Muscle of back (tissue), 11 donors: ENCODE results near the gene ARHGAP6. TPM values are rescaled to one million over a fixed set of nuclear protein-coding genes. Genes with fewer than 3 reads are reported as not detected.

Source experiments
- DNase-seq, 3 donors: peaks; one replicate each; pipeline versions ENCODE4 v3.0.0 to v3.0.0-alpha.2; 2013
- polyA plus RNA-seq, 10 donors: library from polyadenylated mRNA; unstranded; fragments of 120-200 nt; gene quantifications; one replicate each; pipeline ENCODE4 v1.2.1, GENCODE V29; 2013; ENCODE audit not compliant: insufficient read length in 10 of 10

Gene ARHGAP6
- polyA plus RNA-seq, 10 donors = 7.8 to 12.5 (median 10.1) TPM

DNA sequence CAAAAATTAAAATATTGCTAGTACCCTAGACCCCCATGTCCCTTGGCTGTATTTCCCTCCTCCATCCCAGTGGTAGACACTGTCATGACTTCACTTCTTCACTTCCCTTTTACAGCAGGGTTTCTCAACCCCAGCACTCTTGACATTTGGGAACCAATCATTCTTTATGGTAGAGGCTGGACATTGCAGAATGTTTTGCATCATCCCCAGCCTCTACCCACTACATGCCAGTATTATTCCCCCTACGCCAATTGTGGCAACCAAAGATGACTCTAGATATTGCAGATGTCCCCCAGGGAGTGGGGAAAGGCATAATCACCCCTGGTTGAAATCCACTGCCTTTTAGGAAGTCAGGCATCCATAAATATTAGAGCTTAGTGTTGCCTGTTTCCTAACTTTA lies 233.9 kb downstream of the ARHGAP6 start:
- DNase-seq = no peak

- DNase-seq = no peak
These were observed 235.4 kb downstream of the ARHGAP6 start for GRCh38 chrX:11430271-11430670.

DNA sequence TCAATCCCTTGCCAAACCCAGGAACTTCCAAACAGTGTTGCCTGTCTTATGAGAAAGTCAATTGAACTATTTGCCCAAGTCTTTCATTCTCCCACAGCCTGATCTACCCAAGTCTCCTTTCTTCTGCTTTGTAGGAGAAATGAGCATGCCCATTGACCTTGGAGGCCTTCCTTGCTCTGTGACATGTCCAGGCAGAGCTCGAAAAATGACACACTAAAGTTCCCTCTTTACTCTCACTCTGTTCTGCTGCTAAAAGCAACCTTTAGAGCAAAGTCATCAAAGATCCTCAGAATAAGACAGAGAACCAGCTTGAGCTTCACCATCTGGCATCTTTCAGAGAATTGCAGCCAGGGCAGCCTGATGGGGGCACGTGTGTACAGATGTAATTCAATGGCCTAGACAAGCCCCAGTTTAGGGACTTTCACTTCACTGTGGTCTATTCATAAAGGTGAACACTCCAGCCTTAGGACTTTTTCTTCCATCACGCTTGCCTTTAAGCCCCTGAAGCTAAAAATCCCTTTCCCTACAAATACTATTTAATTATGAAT lies 236.1 kb downstream of the ARHGAP6 start:
- no peak for DNase-seq

DNA sequence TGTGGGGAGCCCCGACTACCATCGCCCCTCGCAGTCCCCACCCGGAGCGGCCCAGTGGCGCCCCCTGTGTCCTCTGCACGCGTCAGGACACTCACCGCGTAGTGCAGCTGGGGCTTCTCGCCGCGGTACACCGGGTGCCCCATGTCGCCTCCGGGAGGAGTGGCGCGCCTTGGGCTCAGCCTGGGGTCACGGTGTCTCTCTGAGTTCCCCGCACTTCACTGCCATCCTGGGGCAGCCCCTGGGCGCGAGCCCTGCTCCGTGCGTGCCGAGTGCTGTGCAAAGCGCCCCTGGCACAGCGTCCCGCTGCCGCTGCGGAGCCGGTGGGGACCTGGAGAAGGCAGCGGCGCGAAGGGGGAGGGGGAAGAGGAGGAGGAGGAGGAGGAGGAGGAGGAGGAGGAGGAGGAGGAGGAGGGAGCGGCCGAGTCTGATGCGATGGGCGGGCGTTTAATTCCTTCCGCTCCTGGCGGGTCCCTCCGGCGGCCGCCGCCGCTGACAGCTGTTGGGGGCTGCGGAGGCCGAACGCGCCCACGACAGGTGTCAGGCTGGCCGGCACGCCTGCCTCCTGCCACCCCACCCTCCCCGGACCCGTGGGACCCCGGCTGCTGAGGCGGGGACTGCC lies 238.2 kb downstream of the ARHGAP6 start:
- peak in 2 of 3 donors; percentile 49 to 77 for DNase-seq

DNA sequence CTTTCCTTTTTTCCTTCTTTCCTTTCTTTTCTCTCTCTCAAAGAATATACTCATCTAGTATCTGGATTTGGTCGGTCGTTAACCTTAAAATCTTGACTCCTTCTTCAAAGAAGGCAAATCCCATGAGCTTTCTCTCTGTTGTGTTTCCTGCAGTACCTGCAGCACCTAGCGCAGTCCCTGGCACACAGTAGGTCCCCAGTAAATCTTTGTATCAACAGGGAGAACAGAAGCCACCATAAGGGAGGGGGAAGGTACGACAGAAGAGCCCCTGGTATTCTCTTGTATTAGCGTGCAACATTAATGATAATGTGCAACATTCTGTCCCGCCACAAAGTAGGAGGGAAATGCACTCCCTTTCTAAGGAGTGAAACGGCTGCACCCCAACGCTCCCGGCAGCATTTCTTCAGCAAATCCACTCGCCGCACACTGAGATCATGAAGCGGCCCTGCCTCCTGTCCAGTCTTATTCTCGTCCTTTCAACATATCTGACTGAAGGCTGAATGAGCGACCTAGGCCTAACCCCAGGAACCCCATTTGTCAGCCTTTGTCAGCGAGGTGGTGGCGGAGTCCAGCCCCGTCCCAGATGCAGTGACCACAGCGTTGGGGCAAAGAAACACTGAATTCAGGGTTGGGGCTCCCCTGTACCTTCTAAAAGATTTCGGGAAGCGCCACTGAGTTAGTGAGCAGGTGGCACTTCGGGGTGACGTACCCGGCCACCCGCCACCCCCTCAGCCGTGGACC lies 238.8 kb downstream of the ARHGAP6 start:
- DNase-seq = peak in 1 of 3 donors; percentile 17

GRCh38 chrX:11424903-11425674 lies 240.6 kb downstream of the ARHGAP6 start:
- no peak for DNase-seq

DNA sequence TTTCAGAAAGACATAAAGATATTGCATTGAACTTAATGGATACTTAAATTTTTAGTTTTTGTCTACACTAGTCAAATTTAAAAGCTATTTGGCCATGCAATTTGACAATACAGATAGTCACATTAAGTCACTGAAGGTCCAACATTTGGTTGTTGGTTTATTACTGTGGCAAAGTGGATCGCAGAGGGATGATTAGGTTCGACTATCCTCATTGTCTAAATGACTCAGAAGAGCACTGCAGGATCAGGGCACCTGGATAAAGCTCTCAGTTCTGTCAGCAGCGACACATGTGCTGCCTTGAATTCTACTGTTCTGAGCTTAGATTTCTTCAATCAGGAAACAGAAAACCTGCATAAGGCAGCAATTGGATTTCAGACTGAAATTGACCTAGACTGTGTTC lies 241.8 kb downstream of the ARHGAP6 start:
- no peak for DNase-seq

DNA sequence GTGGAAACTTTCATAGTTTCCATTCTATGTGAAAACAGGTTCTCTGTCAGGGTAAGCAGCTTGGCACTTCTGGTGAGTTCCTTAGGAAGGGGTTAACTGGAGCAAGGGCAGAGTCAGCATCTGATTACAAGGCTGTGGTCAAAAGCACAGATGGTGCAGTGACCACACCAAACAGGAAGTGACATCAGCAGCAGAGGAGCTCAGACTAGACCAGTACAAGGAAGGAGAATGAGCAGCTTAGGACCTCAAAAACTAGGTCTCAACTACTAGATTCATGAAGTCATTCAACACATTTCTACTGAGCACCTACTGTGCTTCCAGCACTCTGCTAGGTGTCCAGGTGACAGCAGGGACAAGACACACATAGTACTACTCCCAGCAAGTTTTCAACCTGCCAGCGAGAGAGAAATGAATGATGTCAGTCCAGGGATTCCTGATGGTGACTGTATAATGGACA lies 242.3 kb downstream of the ARHGAP6 start:
- no peak for DNase-seq

GRCh38 chrX:11422525-11422857 lies 243.2 kb downstream of the ARHGAP6 start:
- DNase-seq = no peak

- DNase-seq = no peak
These were observed 243.8 kb downstream of the ARHGAP6 start for GRCh38 chrX:11421805-11422524.

DNA sequence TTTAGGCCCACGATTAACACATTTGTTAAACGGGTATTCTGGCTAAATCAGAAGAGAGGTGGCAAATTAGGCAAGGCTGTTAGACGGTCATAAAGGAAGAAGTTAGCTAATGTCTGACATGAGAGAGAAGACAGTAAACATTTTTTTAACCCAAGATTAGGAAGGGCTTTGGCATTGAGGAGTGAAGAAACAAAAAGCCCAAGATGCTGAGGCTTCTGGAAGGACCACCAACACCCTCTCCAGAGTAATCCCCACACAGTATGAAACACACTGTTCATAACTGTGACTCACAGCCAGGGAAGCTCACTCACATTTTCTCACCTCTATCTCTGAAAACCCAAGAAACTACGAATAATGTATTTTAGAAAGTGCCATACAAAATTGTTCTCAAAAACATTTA lies 244.9 kb downstream of the ARHGAP6 start:
- no peak for DNase-seq

- no peak for DNase-seq
These were observed 246.6 kb downstream of the ARHGAP6 start for GRCh38 chrX:11419102-11419501.

DNA sequence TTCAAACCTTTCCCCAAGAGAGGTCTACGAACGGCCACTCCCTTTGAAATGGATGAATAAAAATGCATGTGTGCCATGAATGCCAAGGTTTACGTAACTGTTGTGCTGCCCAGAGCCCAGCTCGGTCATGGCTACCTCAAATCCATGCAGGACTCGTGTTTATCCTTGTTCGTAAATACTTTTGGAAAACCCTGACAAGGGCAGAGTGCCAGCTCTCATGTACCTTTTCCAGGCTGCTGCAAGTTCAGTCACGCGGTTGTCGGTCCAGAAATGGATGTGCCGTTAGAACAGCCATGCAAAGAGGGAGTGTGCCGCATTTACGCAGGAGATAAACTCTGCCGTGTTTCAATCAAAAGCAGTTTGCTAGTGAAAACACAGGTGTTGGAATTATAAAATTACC lies 249.1 kb downstream of the ARHGAP6 start:
- no peak for DNase-seq

GRCh38 chrX:11414091-11414490 lies 251.6 kb downstream of the ARHGAP6 start:
- no peak for DNase-seq

- no peak for DNase-seq
These were observed 252.8 kb downstream of the ARHGAP6 start for GRCh38 chrX:11412715-11413623.

DNA sequence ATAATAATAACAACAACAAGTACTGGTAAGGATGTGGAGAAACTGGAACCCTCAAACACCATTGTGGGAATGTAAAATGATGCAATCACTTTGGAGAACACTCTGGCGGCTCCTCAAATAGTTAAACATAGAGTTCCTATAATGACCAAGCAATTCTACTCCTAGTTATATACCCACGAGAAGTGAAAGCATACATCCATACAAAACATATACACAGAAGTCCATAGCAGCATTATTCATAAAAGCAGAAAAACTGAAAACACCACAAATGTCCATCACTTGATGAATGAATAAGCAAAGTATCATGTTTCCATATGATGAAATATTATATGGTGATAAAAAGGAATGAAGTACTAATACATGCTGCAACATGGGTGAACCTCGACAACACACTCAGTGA lies 255.8 kb downstream of the ARHGAP6 start:
- DNase-seq = no peak

- DNase-seq = no peak
These were observed 256.9 kb downstream of the ARHGAP6 start for GRCh38 chrX:11408783-11409182.

DNA sequence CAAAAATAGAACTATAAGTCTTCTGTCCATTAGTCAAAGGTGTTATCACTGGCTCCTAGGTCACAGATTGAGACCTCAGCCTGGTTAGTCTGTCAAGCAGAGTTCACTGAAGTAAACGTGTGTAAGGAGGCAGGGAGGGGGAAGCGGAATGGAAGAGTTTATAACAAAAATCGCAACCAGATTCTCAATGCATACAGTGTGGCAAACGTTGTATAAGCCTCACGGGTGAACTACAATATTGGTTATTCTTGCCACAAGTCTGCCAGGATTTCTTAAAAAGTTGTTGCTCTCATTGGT lies 257.7 kb downstream of the ARHGAP6 start:
- DNase-seq = no peak

- DNase-seq = no peak
These were observed 258.2 kb downstream of the ARHGAP6 start for GRCh38 chrX:11407331-11408108.

- no peak for DNase-seq
These were observed 259.5 kb downstream of the ARHGAP6 start for GRCh38 chrX:11406109-11406765.
